COLO829 (cell line): ENCODE measurements around the gene LFNG.
A peak's percentile ranks its signal among the peaks of the same experiment; 100 is the strongest.

Experiments
- DNase-seq: peaks from one replicate; pipeline ENCODE4 v3.0.0; 2012; ENCODE audit warnings: low spot score

Gene LFNG

GRCh38 chr7:2519119-2519930 is at the start of gene LFNG:
Gene LFNG, plus strand, starts transcription at chr7:2519774. Its CDS starts 88 bp downstream, at chr7:2519862.
- DNase-seq: peak; percentile 92

DNA sequence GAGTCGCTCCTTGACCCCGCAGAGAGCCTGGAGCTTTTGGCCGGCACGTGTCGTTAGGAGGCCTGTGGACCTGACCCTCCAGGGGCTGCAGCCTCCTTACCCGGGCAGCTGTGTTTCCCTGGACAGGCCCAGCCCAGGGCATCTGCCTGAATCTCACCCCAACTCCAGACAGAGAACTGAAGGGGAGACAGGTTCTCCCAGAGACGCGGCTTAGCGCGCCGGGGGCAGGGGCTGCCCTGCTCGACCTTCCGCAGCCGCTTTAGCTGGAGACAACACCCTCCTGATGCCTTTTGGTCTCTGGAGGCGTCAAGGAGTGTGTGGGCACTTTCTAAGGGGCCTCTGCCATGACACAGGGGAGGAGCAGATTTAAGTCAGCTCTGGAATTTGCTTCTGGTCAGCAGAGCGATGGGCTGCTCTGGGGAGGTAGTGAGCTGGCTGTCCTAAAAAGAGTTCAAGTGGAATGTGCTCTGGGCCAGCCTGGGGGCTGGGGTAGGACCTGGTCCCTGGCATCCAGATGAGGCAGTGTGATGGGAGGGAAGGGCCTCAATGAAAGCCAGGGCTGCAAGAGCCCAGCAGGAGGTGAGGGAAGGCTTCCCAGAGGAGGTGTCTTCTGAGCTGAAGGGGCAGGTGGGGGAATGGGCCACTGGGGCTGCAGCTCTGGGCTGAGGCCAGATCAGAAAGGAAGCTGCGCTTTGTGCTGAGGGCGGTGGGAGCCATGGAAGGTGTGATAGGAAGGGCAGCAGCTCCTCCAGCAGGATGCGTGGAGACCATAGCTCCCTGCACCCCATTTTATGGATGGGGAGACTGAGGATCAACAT is 49.2 kb upstream of the LFNG start:
- no peak for DNase-seq

DNA sequence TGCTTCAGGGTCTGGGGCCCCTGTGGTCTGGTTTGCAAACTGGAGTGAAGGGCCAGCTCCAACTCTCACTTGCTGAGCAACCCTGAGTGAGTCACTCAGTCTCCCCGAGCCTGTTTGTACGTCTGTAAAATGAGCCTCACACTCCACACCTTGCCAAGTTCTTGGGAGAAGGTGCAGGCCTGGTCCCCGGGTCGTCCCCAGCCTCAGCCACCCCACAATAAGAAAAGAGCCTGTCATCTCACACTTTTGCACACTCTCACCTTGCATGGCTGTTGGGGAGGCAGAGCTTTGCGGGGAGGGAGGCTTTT is 48.6 kb upstream of the LFNG start:
- DNase-seq: no peak

DNA sequence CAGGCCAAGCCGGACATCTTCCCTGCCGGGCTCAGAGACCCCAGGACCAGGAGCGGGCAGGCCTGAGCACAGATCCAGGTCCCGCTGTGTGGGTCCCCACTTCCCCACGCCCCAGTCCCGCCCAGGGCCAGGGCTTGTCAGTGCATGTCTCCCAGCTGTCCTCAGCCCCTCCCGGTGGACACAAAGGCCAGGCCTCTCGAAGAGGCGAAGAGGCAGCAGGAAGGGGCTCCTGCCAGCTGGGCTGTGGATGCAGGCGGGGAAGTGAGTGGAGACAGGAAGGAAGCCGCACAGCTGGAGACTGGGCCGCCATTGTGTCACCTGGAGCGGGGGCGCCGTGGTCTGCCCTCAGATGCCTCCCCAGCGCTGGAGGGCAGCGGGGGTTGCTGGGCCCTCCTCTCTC is 48.2 kb upstream of the LFNG start:
- no peak for DNase-seq

- DNase-seq: no peak
Observed at GRCh38 chr7:2472739-2473138, 46.8 kb upstream of the LFNG start.

DNA sequence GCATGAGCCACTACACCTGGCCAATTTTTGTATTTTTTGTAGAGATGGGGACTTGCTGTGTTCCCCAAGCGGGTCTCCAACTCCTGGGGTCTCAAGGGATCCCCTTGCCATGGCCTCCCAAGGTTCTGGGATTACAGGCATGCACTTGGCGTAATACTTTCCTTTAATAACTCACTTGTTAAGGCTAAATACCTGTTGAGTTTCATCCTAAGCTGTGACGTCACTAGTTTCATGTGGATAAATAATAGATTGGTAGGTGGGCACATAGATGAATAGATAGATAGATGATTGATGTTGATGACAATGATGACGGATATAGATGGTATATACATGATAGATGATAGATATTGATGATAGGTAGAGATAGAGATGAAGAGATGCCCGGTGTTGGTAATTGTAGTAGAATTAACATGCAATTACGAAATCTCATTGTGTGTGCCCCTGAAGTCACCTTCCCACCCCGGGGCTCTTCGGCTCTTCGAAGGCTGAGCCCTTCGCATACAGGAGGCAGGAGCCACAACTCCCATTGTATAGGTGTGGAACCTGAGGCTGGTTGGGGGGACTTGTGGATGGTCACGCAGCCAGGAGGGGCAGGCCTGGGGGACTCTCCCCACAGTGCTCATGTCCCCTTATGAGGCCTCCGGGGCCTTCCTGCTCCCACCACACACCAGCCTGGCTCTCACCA is 45.9 kb upstream of the LFNG start:
- no peak for DNase-seq

- no peak for DNase-seq
Observed at GRCh38 chr7:2474224-2474623, 45.4 kb upstream of the LFNG start.

DNA sequence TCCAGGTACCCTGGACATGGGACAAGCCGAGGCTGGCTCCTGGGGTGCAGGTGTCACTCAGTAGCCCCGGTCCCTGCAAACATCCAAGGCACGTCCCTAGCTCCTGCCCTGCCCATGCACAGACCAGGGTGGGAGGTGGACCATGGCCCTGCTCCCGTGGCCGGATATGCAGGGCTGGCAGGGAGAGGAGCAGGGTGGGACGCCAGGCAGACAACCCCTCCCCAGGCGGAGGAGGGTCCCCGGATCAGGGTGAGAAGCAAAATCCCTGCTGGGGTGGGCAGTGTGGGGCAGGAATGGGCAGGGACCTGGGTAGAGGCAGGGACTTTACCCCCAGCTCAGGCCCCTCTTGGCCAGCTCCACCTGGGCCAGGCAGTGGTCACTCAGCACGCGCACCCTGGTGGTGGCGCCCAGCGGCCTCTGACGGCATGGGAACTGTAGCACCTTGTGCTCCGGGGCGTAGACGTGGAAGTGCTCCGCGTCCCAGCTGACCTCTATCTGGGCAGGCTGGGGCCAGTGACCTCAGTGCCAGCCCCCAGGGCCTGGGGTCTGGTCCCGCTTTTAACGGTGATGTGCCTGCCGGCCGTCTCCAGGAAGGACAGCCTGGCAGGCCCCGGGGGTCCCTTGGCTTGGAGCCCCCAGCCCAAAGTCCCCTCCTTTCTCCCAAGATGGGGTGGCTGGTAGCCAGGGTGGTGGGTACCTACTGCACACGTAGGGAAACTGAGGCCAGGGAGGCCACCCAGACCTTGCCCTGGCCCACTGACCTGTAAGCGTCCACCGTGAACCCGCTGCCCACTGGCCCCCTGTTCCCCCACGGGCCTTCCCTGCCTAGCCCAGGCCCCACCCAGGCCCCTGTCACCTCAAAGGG is 44.5 kb upstream of the LFNG start:
- no peak for DNase-seq

DNA sequence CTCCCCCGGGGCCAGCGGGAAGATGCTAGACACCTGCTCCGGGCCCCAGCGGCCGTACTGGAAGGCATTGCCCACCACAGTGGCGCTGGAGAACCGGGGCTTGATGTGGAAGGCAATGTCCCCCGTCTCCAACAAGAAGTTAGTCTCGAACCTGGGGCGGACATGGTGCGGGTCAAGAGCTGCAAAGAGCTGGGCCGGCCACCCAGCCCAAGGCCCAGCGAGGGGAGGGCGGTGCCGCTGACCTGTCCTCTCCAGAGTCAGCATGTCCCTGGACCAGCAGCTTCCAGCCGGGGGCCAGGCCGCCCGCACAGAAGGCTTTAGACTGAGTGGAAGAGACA is 43.9 kb upstream of the LFNG start:
- no peak for DNase-seq

DNA sequence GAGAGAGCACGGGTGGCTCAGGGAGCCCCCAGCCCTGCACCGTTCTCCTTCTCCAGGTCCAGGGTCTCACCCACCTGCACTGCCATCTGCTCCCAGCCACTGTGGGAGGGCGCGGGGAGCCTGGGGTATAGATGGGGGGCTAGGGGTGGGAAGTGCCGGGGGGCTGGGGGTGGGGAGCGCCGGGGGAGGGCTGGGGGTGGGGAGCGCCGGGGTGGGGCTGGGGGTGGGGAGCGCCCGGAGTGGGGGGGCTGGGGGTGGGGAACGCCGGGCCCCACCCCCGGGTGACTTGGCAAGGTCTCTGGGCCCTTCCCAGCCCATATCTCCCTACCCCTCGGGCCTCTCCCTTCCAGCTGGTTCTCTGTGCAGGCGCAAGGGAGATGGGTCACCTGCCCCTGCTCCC is 43.3 kb upstream of the LFNG start, which contains the start of gene GRIFIN:
TSS of gene GRIFIN (minus strand) at position 101 of the 400 bp plus-strand sequence. CDS start at position 86, 15 bp downstream.
- DNase-seq: no peak

GRCh38 chr7:2476776-2477446 is 42.7 kb upstream of the LFNG start:
- no peak for DNase-seq

DNA sequence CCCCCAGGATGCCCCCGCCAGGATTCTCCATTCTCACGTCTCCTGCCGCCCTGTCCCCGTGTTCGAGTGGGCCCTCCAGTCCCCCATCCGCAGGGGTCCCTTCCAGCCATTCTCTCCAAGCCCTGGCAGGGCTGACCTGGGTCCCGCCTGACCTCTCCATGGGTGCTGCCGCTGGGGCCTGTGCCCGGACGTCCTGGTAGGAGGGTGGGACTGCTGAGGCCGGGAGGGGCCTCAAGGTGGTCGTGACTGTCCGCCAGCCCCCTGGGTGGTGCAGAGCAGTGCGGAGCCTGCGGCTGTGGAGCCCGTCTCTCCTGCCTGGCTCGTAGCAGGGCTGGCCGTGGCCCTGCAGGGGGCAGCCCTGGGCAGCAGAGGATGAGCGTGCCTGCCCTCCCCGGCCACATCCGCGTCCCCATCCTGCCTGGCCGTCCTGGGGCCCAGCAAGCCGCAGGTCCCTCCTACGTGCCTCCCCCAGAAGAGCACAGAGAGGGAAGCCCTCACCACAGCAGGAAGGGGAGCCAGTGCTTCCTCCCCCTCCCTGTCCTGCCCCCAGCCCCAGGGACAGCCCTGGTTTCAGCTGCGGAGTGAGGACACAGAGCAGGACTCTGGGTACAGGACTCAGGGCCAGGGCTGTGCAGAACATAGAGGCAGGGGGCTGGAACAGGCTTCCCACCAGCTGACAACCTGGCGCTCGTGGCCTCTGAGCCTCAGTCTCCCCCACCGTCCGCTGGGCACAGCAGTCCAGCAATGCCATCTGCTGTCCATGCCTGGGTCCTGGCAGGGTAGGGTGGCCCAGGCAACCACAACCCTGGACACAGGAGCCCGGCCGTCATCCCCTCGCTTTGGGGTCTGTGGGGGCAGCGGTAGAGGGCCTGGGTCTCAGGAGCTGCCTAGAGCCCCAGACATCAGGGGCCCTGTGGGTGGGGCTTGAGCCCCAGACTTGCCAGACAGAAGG is 41.9 kb upstream of the LFNG start:
- peak; percentile 51 for DNase-seq

DNA sequence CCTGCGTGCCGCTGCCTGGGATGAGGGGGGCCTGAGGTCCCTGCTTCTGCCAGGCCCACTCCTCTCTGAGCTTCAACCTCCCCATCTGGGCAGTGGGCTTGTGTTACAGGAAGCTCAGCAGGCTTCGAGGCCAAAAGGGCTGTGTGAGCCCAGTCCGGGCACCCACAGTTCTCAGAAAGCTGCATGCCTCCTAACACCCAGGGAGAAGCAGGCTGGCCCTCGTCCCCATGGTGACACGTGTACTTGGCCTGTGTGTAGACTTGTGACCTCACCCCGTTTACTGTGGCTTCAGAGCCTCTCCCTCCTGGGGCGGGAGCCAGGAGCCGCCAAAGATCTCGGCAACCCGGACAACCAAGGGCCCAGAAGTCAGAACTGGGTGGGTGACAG is 41.2 kb upstream of the LFNG start:
- no peak for DNase-seq

GRCh38 chr7:2478800-2479199 is 40.8 kb upstream of the LFNG start:
- DNase-seq: no peak

- no peak for DNase-seq
Observed at GRCh38 chr7:2479276-2480069, 40.1 kb upstream of the LFNG start.

- no peak for DNase-seq
Observed at GRCh38 chr7:2480070-2480408, 39.5 kb upstream of the LFNG start.

GRCh38 chr7:2481195-2481594 is 38.4 kb upstream of the LFNG start:
- DNase-seq: no peak

DNA sequence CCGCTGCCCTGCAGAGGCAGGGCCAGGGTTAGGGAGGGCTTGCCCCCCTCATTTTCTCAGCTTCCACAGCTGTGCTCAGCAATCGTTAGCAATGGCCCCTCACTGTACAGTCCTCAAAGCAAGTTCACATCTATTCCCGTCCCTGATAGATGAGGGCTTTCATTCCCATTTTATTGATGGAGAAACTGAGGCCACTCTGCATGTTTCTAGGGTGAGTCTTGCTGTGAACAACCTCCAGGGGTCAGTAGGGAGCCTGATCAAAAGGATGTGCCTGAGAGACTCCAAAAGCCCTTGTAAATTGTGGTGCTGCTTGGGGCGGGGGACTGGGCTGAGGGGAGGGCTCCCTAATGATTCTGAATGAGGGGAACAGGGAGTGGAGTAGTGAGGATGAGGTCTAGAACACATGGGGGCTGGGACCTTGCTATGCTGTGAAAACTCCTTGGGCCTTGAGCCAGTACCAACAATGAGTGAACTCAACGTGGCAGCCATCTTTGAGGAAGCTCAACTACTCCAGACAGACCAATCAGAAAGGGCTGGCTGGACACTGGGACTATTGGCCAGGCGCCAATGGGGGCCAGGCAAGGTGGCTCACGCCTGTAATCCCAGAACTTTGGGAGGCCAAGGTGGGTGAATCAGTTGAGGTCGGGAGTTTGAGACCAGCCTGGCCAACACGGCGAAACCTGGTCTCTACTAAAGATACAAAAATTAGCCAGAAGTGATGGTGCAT is 36.7 kb upstream of the LFNG start:
- DNase-seq: no peak

GRCh38 chr7:2483494-2483893 is 36.1 kb upstream of the LFNG start:
- DNase-seq: no peak
